GM21360 (cell line): ENCODE measurements around the gene CPNE5.
"Not testable (repeated sequence)": the region's sequence is repeated elsewhere in the genome, so short reads cannot be mapped to it uniquely, and the experiment has no call there.

Experiments used
- ATAC-seq: cut with Tn5 transposase; IDR thresholded peaks from one replicate; pipeline ENCODE4 v1.9.1; 2021; ENCODE audit warnings: mild to moderate bottlenecking, moderate library complexity; ENCODE audit not compliant: unreplicated experiment

The CPNE5 gene

GRCh38 chr6:36729161-36729524 is 110.1 kb downstream of the CPNE5 start:
- ATAC-seq = no peak

- ATAC-seq = no peak
These were observed 110.7 kb downstream of the CPNE5 start for GRCh38 chr6:36728289-36729160.

- ATAC-seq = no peak
These were observed 111.7 kb downstream of the CPNE5 start for GRCh38 chr6:36727505-36728021.

- ATAC-seq = no peak
These were observed 113.7 kb downstream of the CPNE5 start for GRCh38 chr6:36725581-36725980.

- no peak for ATAC-seq
These were observed 114.5 kb downstream of the CPNE5 start for GRCh38 chr6:36724514-36725390.

- not testable (repeated sequence) for ATAC-seq
These were observed 115.3 kb downstream of the CPNE5 start for GRCh38 chr6:36723992-36724391.

GRCh38 chr6:36722879-36723278 is 116.4 kb downstream of the CPNE5 start:
- no peak for ATAC-seq

GRCh38 chr6:36722365-36722764 is 116.9 kb downstream of the CPNE5 start:
- no peak for ATAC-seq

- ATAC-seq = no peak
These were observed 117.7 kb downstream of the CPNE5 start for GRCh38 chr6:36721369-36722140.

GRCh38 chr6:36720251-36721141 is 118.7 kb downstream of the CPNE5 start:
- ATAC-seq = no peak

GRCh38 chr6:36719126-36719525 is 120.1 kb downstream of the CPNE5 start:
- no peak for ATAC-seq

GRCh38 chr6:36718560-36718959 is 120.7 kb downstream of the CPNE5 start:
- no peak for ATAC-seq

GRCh38 chr6:36717871-36718540 is 121.2 kb downstream of the CPNE5 start:
- no peak for ATAC-seq

GRCh38 chr6:36717231-36717825 is 121.9 kb downstream of the CPNE5 start:
- ATAC-seq = no peak

- ATAC-seq = no peak
These were observed 122.7 kb downstream of the CPNE5 start for GRCh38 chr6:36716476-36717093.

GRCh38 chr6:36715469-36715868 is 123.8 kb downstream of the CPNE5 start:
- no peak for ATAC-seq

GRCh38 chr6:36714511-36714910 is 124.7 kb downstream of the CPNE5 start:
- no peak for ATAC-seq

GRCh38 chr6:36713846-36714245 is 125.4 kb downstream of the CPNE5 start:
- no peak for ATAC-seq

GRCh38 chr6:36712816-36713215 is 126.4 kb downstream of the CPNE5 start:
- no peak for ATAC-seq
